ENCODE results near the gene CCDC18.

DNA sequence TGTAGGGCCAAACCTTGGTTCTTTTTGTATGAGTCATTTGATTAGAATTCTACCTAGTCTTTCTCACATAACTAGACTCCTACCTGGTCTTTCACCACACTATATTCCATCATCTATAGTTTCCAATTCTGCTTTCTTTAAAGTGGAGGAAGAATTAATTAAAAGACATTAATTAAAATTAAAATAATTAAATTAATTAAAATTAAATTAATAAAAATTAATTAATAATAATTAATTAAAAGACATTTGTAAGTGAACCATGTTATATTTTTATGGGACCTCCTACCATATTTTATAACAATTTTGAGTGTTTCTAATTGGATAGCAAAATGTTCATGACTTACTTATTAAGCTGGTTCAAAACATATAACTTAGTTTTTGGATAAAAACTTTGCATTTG is 77.4 kb downstream of the CCDC18 start:
- TF ChIP-seq, protein P1, sequence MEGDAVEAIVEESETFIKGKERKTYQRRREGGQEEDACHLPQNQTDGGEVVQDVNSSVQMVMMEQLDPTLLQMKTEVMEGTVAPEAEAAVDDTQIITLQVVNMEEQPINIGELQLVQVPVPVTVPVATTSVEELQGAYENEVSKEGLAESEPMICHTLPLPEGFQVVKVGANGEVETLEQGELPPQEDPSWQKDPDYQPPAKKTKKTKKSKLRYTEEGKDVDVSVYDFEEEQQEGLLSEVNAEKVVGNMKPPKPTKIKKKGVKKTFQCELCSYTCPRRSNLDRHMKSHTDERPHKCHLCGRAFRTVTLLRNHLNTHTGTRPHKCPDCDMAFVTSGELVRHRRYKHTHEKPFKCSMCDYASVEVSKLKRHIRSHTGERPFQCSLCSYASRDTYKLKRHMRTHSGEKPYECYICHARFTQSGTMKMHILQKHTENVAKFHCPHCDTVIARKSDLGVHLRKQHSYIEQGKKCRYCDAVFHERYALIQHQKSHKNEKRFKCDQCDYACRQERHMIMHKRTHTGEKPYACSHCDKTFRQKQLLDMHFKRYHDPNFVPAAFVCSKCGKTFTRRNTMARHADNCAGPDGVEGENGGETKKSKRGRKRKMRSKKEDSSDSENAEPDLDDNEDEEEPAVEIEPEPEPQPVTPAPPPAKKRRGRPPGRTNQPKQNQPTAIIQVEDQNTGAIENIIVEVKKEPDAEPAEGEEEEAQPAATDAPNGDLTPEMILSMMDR (conservative IDR thresholded peaks at IDR 0.05; ENCODE audit: low read length) = no peak
- no peak for TF ChIP-seq EZH2phosphoT487 (IDR thresholded peaks at IDR 0.05; ENCODE audit: borderline replicate concordance, low read depth, low read length)

All from OCI-LY7 (cell line).